Loucy (cell line): ENCODE results near the gene NDUFB10.

Experiments used
- CTCF ChIP-seq: fragments of 200-600 bp; sonication (generic); conservative IDR thresholded peaks from 2 replicates; pipeline ENCODE4 v1.5.1; 2014; ENCODE audit warnings: mild to moderate bottlenecking, antibody characterized with exemption, low read length
- EZH2phosphoT487 ChIP-seq: fragments of 200-600 bp; IDR thresholded peaks from 2 replicates; pipeline ENCODE4 v1.6.1; 2018; ENCODE audit warnings: antibody characterized with exemption, mild to moderate bottlenecking, moderate library complexity, borderline replicate concordance

- TF ChIP-seq CTCF, result no peak
- TF ChIP-seq EZH2phosphoT487, result no peak
Measured at GRCh38 chr16:1920727-1921171, 38.6 kb upstream of the NDUFB10 start.
